GM19397 (cell line): ENCODE data around the gene EXOC4.
"Not testable (repeated sequence)": the region's sequence is repeated elsewhere in the genome, so short reads cannot be mapped to it uniquely, and the experiment has no call there.

ENCODE experiments used
- ATAC-seq: cut with Tn5 transposase; IDR thresholded peaks from one replicate; pipeline ENCODE4 v1.9.1; 2021; ENCODE audit warnings: mild to moderate bottlenecking, moderate library complexity; ENCODE audit not compliant: unreplicated experiment

The EXOC4 gene

DNA sequence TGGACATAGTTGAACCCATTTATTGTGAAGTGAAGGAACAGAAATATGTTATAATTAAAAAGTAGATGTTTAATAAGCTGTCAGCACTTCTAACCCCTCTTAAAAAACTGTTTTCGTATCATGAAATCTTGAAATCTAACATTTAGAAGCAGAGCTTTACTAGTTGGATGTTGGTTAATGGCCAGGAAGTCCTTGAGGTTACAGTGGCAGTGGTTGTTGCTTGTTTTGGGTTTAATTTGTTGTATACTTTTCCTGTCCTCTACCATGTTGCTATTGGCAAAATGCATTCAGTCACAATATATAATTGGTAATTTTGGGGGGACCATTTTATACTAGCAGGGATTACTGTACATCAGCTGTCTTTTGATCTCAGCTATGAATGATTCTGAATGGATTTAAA is 60.7 kb downstream of the EXOC4 start:
- no peak for ATAC-seq

DNA sequence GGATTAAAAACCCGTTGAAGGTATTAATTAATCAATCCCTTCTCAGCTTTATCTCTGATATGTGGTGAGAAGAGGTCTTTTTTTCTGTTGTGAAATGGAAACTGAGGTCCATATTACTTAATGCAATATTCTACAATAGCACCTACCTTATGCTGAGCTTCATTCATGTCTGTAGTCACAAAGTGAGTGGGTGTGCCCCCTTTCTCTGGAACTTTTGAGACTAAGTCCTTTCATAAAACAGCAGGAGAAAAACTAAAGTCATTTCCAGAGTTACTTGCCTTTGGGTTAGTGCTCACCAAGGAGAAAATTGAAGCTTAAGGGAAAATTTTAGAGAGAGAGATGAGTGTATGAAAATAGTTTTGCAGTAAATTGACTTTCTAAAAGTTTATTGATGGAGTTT is 61.2 kb downstream of the EXOC4 start:
- ATAC-seq = no peak

DNA sequence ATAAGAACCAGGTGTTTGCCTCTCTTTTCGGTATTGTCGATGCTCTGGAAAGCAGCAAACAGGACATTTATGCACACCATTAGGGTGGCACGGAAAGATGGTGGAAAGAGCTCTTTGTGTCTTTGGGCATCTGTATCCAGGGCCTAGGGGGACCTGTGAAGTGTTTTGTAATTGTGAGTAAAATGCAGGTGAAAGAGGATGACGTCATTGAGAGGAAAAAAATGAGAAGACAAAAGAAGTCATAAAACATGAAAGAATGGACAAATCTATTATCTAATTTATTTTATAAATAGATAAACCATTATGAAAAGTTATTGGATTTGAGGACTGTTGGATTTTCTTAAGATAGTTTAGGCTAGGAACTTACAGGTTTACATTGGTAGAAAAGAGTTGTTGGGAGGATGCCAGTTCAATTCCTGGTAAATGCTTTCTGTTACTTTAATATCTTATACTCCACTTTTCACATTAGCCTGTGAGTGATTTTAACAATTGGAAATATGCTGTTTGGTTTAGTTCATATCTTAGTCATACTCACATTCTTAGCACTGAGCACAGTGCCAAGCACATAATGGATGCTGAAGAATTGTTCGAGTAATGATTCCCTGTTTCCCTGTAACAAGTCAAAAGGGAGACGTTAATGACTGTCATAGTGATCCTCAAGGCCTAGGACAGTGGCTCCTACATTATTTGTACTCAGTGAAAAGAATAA is 62.6 kb downstream of the EXOC4 start:
- no peak for ATAC-seq

DNA sequence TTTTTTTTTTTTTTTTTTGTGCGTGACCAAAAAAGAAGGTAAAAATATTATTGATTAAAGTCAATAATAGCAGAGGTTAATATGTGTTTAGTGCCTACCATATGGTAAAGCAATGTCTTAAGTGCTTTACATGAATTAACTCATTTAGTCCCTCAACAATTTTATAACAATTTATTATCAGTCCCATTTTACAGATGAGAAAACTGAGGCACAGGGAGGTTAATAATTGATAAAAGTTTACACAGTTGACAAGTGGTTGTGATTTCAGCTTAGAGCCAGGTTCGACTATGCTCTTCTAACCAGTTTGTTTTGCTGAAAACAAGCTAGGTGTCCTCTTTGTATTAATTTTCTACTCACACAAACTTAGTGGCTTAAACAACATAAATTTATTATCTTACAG is 67.0 kb downstream of the EXOC4 start:
- ATAC-seq = no peak

DNA sequence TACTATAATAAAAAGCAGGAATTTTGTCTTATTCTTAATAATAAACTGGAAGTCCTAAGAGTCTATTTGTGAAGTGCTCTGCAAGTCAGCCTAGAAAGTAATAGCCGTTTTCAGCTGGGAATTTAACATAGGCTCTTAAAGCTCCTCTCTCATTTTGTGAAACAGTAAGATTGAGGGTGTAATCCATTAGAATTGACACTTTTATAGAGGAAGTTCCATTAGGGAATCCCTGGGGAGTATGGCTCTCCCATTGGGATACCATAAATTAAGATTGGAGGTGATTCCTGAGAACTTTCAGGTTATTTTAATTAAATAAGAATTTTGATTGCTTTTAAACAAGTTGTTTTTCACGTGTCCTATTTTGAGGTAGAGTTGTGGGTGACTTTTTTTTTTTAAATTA is 68.0 kb downstream of the EXOC4 start:
- ATAC-seq = no peak

DNA sequence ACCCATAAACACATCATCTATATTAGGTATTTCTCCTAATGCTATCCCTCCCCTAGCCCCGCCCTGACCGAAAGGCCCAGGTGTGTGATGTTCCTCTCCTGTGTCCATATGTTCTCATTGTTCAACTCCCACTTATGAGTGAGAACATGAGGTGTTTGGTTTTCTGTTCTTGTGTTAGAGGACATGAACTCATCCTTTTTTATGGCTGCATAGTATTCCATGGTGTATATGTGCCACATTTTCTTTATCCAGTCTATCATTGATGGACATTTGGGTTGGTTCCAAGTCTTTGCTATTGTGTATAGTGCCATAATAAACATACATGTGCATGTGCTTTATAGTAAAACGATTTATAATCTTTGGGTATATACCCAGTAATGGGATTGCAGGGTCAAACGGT is 68.5 kb downstream of the EXOC4 start:
- ATAC-seq = not testable (repeated sequence)

GRCh38 chr7:133326745-133327144 is 73.9 kb downstream of the EXOC4 start:
- ATAC-seq = not testable (repeated sequence)

GRCh38 chr7:133328021-133328420 is 75.1 kb downstream of the EXOC4 start:
- not testable (repeated sequence) for ATAC-seq

- no peak for ATAC-seq
These were observed 77.2 kb downstream of the EXOC4 start for GRCh38 chr7:133330085-133330484.

GRCh38 chr7:133331861-133332260 is 79.0 kb downstream of the EXOC4 start:
- no peak for ATAC-seq

- ATAC-seq = no peak
These were observed 86.9 kb downstream of the EXOC4 start for GRCh38 chr7:133339772-133340171.

- ATAC-seq = no peak
These were observed 91.4 kb downstream of the EXOC4 start for GRCh38 chr7:133344275-133344674.

- ATAC-seq = no peak
These were observed 93.0 kb downstream of the EXOC4 start for GRCh38 chr7:133345690-133346421.

DNA sequence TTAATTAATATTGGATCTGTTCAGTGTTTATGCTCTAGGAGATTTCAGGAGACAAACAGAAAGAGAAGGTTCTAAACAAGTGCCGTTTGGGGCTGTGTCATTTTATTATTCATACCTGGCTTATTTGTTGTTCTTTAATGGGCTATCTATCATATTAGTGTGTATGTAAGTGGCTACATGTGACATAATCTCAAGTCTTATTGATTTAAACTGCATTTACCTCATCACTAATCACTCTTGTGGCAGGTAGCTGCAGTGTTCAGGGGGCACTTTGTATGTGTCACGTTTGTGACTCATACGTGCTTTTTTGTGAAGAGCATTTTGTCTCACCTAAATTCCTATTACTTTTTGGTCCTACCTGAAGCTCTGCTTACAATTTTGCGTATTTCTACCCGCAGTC is 95.4 kb downstream of the EXOC4 start:
- no peak for ATAC-seq

DNA sequence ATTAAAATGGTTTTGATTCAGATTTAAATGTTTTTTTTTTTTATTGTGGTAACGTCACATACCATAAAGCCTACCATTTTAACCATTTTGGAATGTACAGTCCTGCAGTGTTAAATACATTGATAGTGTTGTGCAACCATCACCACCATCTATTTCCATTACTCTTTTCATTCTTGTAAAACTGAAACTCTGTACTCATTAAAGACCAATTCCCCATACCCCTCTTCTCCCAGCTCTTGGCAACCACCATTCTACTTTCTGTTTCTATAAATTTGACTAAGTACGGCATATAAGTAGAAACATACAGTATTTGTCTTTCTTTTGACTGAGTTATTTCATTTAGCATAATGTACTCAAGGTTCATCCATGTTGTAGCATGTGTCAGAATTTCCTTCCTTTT is 96.2 kb downstream of the EXOC4 start:
- ATAC-seq = no peak

DNA sequence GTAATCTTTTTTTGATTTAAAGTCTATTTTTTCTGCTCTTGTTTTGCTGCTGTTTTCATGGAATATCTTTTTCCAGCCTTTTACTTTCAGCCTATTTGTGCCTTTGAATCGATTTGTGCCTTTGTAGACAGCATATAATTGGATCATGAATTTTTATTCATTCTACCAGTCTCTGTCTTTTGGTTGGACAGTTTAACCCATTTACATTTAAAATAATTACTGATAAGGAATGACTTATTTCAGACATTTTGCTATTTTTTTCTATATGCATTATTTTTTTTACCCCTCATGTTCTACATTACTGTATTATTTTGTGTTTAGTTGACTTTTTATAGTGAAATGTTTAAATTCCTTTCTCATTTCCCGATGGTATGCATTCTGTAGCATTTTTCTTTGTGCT is 99.6 kb downstream of the EXOC4 start:
- no peak for ATAC-seq

DNA sequence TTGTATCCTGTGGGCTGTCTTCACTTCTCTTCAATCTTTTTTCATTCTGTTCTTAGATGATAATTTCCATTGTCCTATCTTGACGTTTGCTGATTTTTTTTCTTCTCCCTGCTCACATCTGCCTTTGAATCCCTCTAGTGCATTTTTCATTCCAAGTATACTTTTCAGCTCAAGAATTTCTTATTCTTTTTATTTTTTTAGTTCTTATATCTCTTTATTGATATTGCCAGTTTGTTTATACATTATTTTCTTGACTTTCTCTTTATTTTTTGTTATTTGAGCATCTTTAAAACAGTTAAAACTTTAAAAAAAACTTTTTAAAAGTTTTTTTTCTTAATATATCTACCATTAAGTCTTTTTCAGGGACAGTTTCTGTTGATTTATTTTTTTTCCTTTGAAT is 100.9 kb downstream of the EXOC4 start:
- no peak for ATAC-seq

- no peak for ATAC-seq
These were observed 101.9 kb downstream of the EXOC4 start for GRCh38 chr7:133354546-133355324.

DNA sequence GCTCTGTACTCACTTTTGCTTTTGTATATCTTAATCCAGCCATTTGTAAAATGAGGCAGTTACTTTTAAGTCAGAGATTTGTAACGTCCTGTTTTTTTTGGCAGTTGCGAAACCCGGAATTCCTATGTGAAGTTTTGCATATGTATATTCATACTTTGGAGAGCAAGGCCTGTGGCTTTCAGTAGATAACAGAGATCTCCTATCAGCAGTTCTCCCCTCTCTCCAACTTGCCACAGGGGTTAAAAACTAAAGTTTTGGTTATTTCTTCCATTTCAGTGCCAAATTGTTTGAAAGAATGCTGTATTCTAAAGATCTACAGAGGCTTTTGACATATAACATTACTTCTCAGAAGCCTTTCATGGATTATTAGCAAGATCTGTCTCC is 102.4 kb downstream of the EXOC4 start:
- ATAC-seq = no peak

DNA sequence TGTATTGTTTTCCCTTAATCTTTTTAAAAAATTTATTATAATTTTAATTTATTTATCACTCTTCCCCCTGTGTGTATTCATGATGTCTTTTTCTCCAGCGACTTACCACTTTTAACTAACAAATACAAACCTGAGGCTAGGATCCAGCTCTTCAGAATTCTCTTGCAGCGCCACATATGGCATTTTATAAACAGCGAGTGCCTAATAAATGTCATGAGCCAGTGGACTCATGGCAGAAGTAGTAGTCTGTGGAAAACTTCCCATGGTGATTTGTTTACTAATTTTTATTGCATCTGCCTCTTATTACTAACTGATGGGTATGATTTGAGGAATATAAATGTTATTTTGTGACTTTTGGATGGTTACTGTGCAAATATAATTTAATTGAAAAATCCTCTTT is 102.9 kb downstream of the EXOC4 start:
- ATAC-seq = no peak

DNA sequence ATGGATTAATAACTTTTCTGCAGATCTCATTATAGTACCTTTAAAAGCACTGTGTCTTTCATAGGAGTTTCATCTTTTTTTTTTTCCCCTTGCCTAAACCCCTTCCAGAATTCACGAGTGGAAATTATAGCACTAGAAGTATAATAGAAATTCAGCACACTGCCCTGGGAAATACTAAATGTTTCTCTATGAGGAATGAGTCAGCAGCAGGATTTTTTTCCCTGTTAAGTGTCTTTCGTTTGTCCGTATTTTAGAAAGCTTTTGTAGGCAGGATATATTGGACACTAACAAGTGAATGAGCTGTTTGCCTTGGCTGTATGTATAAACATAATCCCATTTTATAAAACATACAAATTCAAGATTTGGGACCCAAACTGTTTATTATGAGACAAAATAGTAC is 105.8 kb downstream of the EXOC4 start:
- no peak for ATAC-seq

DNA sequence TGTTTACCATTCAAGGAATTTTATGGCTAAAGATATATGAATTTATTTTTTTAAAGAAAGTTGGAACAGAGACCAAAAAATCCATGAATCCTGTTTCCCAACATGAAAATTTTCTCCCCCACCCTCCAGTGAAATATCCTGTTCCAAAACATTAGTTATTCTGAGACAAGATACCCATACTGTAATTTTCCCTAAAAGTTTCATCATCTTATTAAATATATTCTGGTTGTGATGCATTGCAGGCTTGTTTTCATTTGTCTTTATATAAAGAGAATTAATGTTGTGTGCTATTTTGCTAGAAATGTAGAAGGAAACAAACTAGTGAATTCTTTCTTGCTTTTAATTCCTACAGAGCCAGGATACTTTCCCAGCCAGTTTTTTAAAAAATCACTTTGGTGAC is 106.6 kb downstream of the EXOC4 start:
- ATAC-seq = no peak
